ENCODE data around the gene TTC31.
A peak's percentile ranks its signal among the peaks of the same experiment; 100 is the strongest.

TTC31 gene

GRCh38 chr2:74488643-74489481 is 6.0 kb downstream of the TTC31 start:
- DNase-seq = no peak

- no peak for DNase-seq
These were observed 7.0 kb downstream of the TTC31 start for GRCh38 chr2:74489906-74490305.

- no peak for DNase-seq
These were observed 9.0 kb downstream of the TTC31 start for GRCh38 chr2:74491648-74492544.

GRCh38 chr2:74493546-74493945 is 10.7 kb downstream of the TTC31 start:
- no peak for DNase-seq

- no peak for DNase-seq
These were observed 12.6 kb downstream of the TTC31 start for GRCh38 chr2:74495440-74495839.

GRCh38 chr2:74496997-74497776 is 14.3 kb downstream of the TTC31 start:
- DNase-seq = no peak

GRCh38 chr2:74497777-74498499 is 15.1 kb downstream of the TTC31 start:
- DNase-seq = peak; percentile 56

GRCh38 chr2:74498500-74499266 is 15.8 kb downstream of the TTC31 start:
- DNase-seq = peak; percentile 66

GRCh38 chr2:74499267-74499939 is 16.5 kb downstream of the TTC31 start, which contains the start of gene LBX2:
TSS of gene LBX2 (minus strand) at chr2:74499603. CDS start at chr2:74499537, 66 bp downstream.
- peak; percentile 68 for DNase-seq

- no peak for DNase-seq
These were observed 17.2 kb downstream of the TTC31 start for GRCh38 chr2:74499940-74500577.

GRCh38 chr2:74500578-74500946 is 17.7 kb downstream of the TTC31 start:
- no peak for DNase-seq

GRCh38 chr2:74501335-74502071 is 18.6 kb downstream of the TTC31 start:
- no peak for DNase-seq

- no peak for DNase-seq
These were observed 19.4 kb downstream of the TTC31 start for GRCh38 chr2:74502147-74502719.

GRCh38 chr2:74502720-74503505 is 20.0 kb downstream of the TTC31 start:
- peak; percentile 90 for DNase-seq

- no peak for DNase-seq
These were observed 20.9 kb downstream of the TTC31 start for GRCh38 chr2:74503506-74504475.

GRCh38 chr2:74504591-74504990 is 21.7 kb downstream of the TTC31 start:
- no peak for DNase-seq

Data from hematopoietic multipotent progenitor cell treated with erythropoietin and hydrocortisone succinate and interleukin-3 and kit ligand, for 4 days (in vitro differentiated cells).